Naive thymus-derived CD4-positive, alpha-beta T cell (primary cell): ENCODE results near the gene OGN. TPM values are rescaled to one million over a fixed set of nuclear protein-coding genes. Genes with fewer than 3 reads are reported as not detected.

ENCODE experiments used
- ATAC-seq: fragments of 150-1000 bp; cut with Tn5 transposase; 2 replicates; pipeline ENCODE4 v1.10.0; 2021; ENCODE audit warnings: mild to moderate bottlenecking, moderate library complexity
- CTCF ChIA-PET: fragments of 350-600 bp; sonication (Branson Sonifier 250); formaldehyde crosslinking; loops from one replicate; lab custom pipeline; 2021; ENCODE audit warnings: antibody characterized with exemption; lab: Charles Lee
- POLR2A ChIA-PET: fragments of 350-600 bp; sonication (Branson Sonifier 250); formaldehyde crosslinking; loops from one replicate; lab custom pipeline; 2021; ENCODE audit warnings: antibody characterized with exemption, inconsistent platforms; lab: Charles Lee
- DNase-seq, 9 donors: peaks; one replicate each; pipeline versions ENCODE4 v3.0.0 to v3.0.0-alpha.2; 2020 to 2022; ENCODE audit warnings: mixed read lengths in 1 of 9
- H3K27ac ChIP-seq: one replicate; pipeline ENCODE4 v1.7.0; 2013; ENCODE audit warnings: mild to moderate bottlenecking, low read depth, low read length, moderate library complexity
- H3K27me3 ChIP-seq, 2 donors: one replicate each; pipeline ENCODE4 v1.7.0; 2013; ENCODE audit warnings: low read length in 2 of 2, mild to moderate bottlenecking in 2 of 2, moderate library complexity in 2 of 2; ENCODE audit not compliant: control insufficient read depth in 2 of 2, insufficient read depth in 2 of 2
- H3K36me3 ChIP-seq, 3 experiments: 1 replicate in 2 of 3; 2 replicates in 1 of 3; pipeline ENCODE4 v1.7.0; 2013; ENCODE audit warnings: low read length in 3 of 3, mild to moderate bottlenecking in 3 of 3, moderate library complexity in 1 of 3; ENCODE audit not compliant: insufficient read depth in 3 of 3, control insufficient read depth in 2 of 3
- H3K4me1 ChIP-seq, 2 donors: one replicate each; pipeline ENCODE4 v1.7.0; 2013; ENCODE audit warnings: low read length in 2 of 2, mild to moderate bottlenecking in 2 of 2, moderate library complexity in 1 of 2; ENCODE audit not compliant: control insufficient read depth in 2 of 2, insufficient read depth in 2 of 2
- H3K4me3 ChIP-seq: 2 replicates; pipeline ENCODE4 v1.7.0; 2013; ENCODE audit warnings: mild to moderate bottlenecking, low read length
- H3K9me3 ChIP-seq, 3 experiments: 1 replicate in 2 of 3; 2 replicates in 1 of 3; pipeline ENCODE4 v1.7.0; 2013; ENCODE audit warnings: low read length in 3 of 3; ENCODE audit not compliant: control insufficient read depth in 2 of 3
- H3K27ac Mint-ChIP-seq, 9 donors: one replicate each; pipeline ENCODE4 v1.8.0; 2020 to 2022; ENCODE audit warnings: mixed read lengths in 9 of 9, mild to moderate bottlenecking in 8 of 9, moderate library complexity in 5 of 9, inconsistent platforms in 2 of 9
- H3K27me3 Mint-ChIP-seq, 5 donors: one replicate each; pipeline ENCODE4 v1.8.0; 2021 to 2022; ENCODE audit warnings: mixed read lengths in 5 of 5, mild to moderate bottlenecking in 1 of 5
- H3K36me3 Mint-ChIP-seq, 5 donors: one replicate each; pipeline ENCODE4 v1.8.0; 2020 to 2022; ENCODE audit warnings: mixed read lengths in 5 of 5, mild to moderate bottlenecking in 3 of 5, inconsistent platforms in 1 of 5
- H3K4me1 Mint-ChIP-seq, 7 donors: one replicate each; pipeline ENCODE4 v1.8.0; 2020 to 2022; ENCODE audit warnings: mixed read lengths in 7 of 7, mild to moderate bottlenecking in 3 of 7, inconsistent platforms in 1 of 7
- H3K4me3 Mint-ChIP-seq, 10 donors: one replicate each; pipeline ENCODE4 v1.8.0; 2020 to 2022; ENCODE audit warnings: mild to moderate bottlenecking in 10 of 10, mixed read lengths in 10 of 10, moderate library complexity in 6 of 10, inconsistent platforms in 2 of 10
- H3K9me3 Mint-ChIP-seq, 11 donors: one replicate each; pipeline ENCODE4 v1.8.0; 2020 to 2022; ENCODE audit warnings: mixed read lengths in 11 of 11, mild to moderate bottlenecking in 4 of 11, inconsistent platforms in 1 of 11, moderate library complexity in 1 of 11
- intact Hi-C, 2 donors: fragments of 100-400 bp; cut with micrococcal nuclease; formaldehyde crosslinking; loops; one replicate each; pipeline ENCODE4 v1.15.1; 2023
- polyA plus RNA-seq, 2 donors: library from polyadenylated mRNA; unstranded; fragments of 300-500 nt; fragmentation: Illumina TruSeq; gene quantifications; one replicate each; pipeline ENCODE4 v1.2.3, GENCODE V29; 2021
- total RNA-seq, 6 experiments: library from RNA in 5 of 6; stranded (reverse) in 5 of 6; gene quantifications; 1 replicate in 5 of 6; 2 replicates in 1 of 6; pipeline ENCODE4 v1.2.3 and lab custom pipeline; 2021 to 2026

Gene OGN
- total and polyA plus RNA-seq, 7 experiments from 2014 or later, result 0.10 to 0.27 (median 0.20) TPM; not detected in 3

DNA sequence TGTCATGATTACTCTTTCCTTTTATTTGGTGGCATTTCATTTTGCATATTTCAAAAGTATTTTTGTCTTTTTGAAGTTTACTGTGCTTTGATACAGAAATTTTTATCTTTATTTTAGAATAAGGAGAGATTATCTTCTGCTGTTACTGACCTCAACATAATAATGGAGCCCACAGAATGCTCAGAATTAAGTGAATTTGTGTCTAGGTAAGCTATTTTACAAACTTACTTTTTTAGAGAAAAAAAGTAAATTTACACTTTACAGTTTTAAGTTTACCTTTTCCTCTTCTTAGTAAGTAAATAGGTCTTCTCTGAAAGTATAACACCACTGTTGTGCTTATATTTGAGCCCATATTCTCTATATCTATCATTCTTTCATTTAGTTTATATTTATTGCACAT, 58.8 kb downstream of the OGN start:
- no peaks in the 10 kb centered on the region for H3K27me3 Mint-ChIP-seq
- CTCF ChIA-PET, result no interaction called here
- DNase-seq, result no peak
- intact Hi-C loops, result no loop called here
- ATAC-seq, result no peak
- no peak overlapping the region for H3K27ac ChIP-seq
- H3K27ac Mint-ChIP-seq, result peak overlapping the region in 1 of 9 donors; percentile 4
- no peak overlapping the region for H3K4me3 Mint-ChIP-seq
- H3K9me3 Mint-ChIP-seq, result peaks cover 0 to 10% (median 3%) of the 10 kb centered on the region in 11 donors
- H3K4me1 ChIP-seq, result no peaks in the 10 kb centered on the region
- H3K27me3 ChIP-seq, result no peaks in the 10 kb centered on the region
- H3K36me3 Mint-ChIP-seq, result peaks cover 7 to 25% (median 14%) of the 10 kb centered on the region in 5 donors
- H3K4me1 Mint-ChIP-seq, result peaks cover 0 to 4% (median 0%) of the 10 kb centered on the region in 7 donors
- no peaks in the 10 kb centered on the region for H3K9me3 ChIP-seq
- H3K4me3 ChIP-seq, result no peak overlapping the region
- POLR2A ChIA-PET, result no interaction called here
- no peaks in the 10 kb centered on the region for H3K36me3 ChIP-seq

DNA sequence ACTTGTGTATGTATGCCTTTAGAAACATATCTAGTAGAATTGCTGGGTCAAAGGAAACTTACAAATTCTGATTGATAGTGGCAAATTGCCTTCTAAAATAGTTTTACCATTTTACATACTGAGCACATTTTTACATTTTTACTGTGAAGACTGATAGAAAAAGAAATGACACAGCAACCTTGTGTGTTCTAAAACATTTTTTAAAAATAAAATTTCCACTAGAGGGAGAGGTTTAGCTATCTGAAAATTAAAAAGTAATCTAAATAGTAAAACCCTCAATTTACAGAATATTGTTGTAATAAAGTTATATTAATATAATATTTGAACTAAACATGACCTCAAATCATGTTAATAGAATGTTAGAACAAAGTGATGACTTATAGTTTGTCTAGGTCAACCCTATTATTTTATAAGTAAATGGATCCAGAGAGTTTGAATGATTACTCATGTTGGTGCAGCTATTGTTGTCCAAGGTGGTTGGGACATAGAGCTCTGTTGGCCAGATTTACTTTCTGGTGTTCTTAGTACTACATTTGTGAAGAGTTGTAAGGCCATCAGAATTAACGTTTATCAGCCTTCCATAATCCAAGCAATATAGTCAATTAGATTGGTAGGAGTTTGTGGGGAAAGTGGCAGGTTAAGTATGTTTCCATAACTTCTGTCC, 61.4 kb downstream of the OGN start:
- H3K4me1 ChIP-seq, result no peaks in the 10 kb centered on the region
- intact Hi-C loops, result no loop called here
- Mint-ChIP-seq H3K4me3 (no peak overlapping the region), H3K4me1 (peaks cover 0 to 2% (median 0%) of the 10 kb centered on the region in 7 donors), H3K9me3 (peaks cover 0 to 11% (median 3%) of the 10 kb centered on the region in 11 donors), H3K27ac (no peak overlapping the region), H3K36me3 (peaks cover 5 to 36% (median 22%) of the 10 kb centered on the region in 5 donors), H3K27me3 (no peaks in the 10 kb centered on the region)
- no peaks in the 10 kb centered on the region for H3K27me3 ChIP-seq
- CTCF ChIA-PET, result no interaction called here
- no peak for DNase-seq
- H3K9me3 ChIP-seq, result no peaks in the 10 kb centered on the region
- no peak overlapping the region for H3K4me3 ChIP-seq
- ATAC-seq, result no peak
- POLR2A ChIA-PET, result no interaction called here
- no peak overlapping the region for H3K27ac ChIP-seq
- H3K36me3 ChIP-seq, result peaks cover 0 to 11% (median 0%) of the 10 kb centered on the region in 3 experiments

DNA sequence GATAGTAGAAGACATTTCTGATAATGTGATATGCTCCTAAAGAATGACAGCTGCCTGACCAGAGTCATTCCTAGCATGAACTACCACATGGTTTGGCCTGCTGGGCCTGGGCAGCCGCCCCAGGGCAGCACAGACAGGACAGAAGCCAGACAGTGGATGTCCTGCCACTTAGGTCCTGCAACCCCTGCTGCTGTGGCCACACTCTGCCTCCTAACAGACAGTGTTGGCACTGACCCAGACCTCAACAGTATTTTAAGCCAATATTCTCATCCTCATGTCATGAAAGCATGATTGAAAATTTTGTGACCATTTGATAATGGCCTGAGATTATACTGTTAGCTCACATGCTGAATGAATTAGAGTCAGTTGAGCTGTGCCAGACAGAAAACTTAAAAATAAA, 62.8 kb downstream of the OGN start:
- DNase-seq, result no peak
- intact Hi-C loops, result no loop called here
- Histone ChIP-seq H3K27ac (no peak overlapping the region), H3K9me3 (no peaks in the 10 kb centered on the region), H3K4me1 (no peaks in the 10 kb centered on the region), H3K36me3 (peaks cover 0 to 13% (median 0%) of the 10 kb centered on the region in 3 experiments), H3K27me3 (no peaks in the 10 kb centered on the region), H3K4me3 (no peak overlapping the region)
- ChIA-PET POLR2A (no interaction called here), CTCF (no interaction called here)
- Mint-ChIP-seq H3K4me1 (peaks cover 0 to 2% (median 0%) of the 10 kb centered on the region in 7 donors), H3K27me3 (no peaks in the 10 kb centered on the region), H3K36me3 (peaks cover 5 to 31% (median 25%) of the 10 kb centered on the region in 5 donors), H3K4me3 (no peak overlapping the region), H3K27ac (no peak overlapping the region), H3K9me3 (peaks cover 0 to 11% (median 3%) of the 10 kb centered on the region in 11 donors)
- no peak for ATAC-seq

DNA sequence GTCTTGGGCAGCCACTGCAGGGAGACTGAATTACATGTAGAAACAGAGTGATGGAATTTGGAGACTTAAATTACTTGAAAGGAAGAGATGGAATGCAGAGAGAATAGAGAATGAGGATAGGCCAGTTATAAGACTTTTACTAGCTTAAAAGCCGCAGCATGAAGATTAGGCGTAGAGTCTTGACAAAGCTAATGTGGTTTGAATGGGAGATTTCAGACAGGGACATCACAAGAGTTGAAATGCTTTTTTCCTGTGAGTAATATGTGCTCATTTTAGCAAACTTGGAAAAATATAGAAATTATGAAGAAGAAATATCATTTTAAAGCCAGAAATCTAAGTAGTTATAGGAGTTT, 71.1 kb downstream of the OGN start:
- H3K27ac Mint-ChIP-seq, result no peak overlapping the region
- no peaks in the 10 kb centered on the region for H3K27me3 Mint-ChIP-seq
- intact Hi-C loops, result no loop called here
- ChIA-PET POLR2A (no interaction called here), CTCF (no interaction called here)
- no peak overlapping the region for H3K4me3 Mint-ChIP-seq
- peaks cover 0 to 4% (median 0%) of the 10 kb centered on the region in 3 experiments for H3K36me3 ChIP-seq
- no peak for DNase-seq
- no peaks in the 10 kb centered on the region for H3K9me3 ChIP-seq
- no peaks in the 10 kb centered on the region for H3K4me1 Mint-ChIP-seq
- H3K27ac ChIP-seq, result no peak overlapping the region
- ATAC-seq, result no peak
- no peak overlapping the region for H3K4me3 ChIP-seq
- peaks cover 0 to 14% (median 4%) of the 10 kb centered on the region in 5 donors for H3K36me3 Mint-ChIP-seq
- H3K9me3 Mint-ChIP-seq, result no peaks in the 10 kb centered on the region
- no peaks in the 10 kb centered on the region for H3K27me3 ChIP-seq
- H3K4me1 ChIP-seq, result no peaks in the 10 kb centered on the region

Other genes starting within 250 kb of the OGN start
- 100 to 1,000 TPM in 2 of 5 experiments, 10 to 100 TPM in 3; 52.4 to 145 (median 97.7) TPM for gene IARS1, start 110.9 kb downstream of the OGN start, total RNA-seq
- gene IARS1, start 110.9 kb downstream of the OGN start, polyA plus RNA-seq, result 10 to 100 TPM; 48.5 to 63.7 TPM
- gene NOL8, start 79.2 kb downstream of the OGN start, total RNA-seq, result 100 to 1,000 TPM in 2 of 5 experiments, 10 to 100 TPM in 3; 42.8 to 115 (median 67.2) TPM
- gene NOL8, start 79.2 kb downstream of the OGN start, polyA plus RNA-seq, result 10 to 100 TPM; 25.4 to 35.8 TPM
- gene CENPP, start 78.6 kb downstream of the OGN start, total RNA-seq, result 10 to 100 TPM in 1 of 5 experiments, 1 to 10 TPM in 4; 2.5 to 24.3 (median 4.1) TPM
- 1 to 10 TPM; 1.2 to 3.5 TPM for gene CENPP, start 78.6 kb downstream of the OGN start, polyA plus RNA-seq
- gene OMD, start 19.9 kb upstream of the OGN start, total RNA-seq, result not detected
- not detected for gene OMD, start 19.9 kb upstream of the OGN start, polyA plus RNA-seq
- not detected for gene ASPN, start 77.9 kb upstream of the OGN start, total RNA-seq
- gene ASPN, start 77.9 kb upstream of the OGN start, polyA plus RNA-seq, result not detected
- gene ECM2, start 131.4 kb upstream of the OGN start, total RNA-seq, result not detected
- not detected for gene ECM2, start 131.4 kb upstream of the OGN start, polyA plus RNA-seq